Panc1 (cell line): ENCODE data around the gene CTTNBP2. TPM values are rescaled to one million over a fixed set of nuclear protein-coding genes. Genes with fewer than 3 reads are reported as not detected.

ENCODE experiments used
- ATAC-seq: fragments of 200-7000 bp; cut with Tn5 transposase; 2 replicates; pipeline ENCODE4 v1.9.1; 2020; ENCODE audit warnings: mild to moderate bottlenecking, moderate library complexity
- BruUV-seq: library from RNA; stranded (reverse); fragments of 400-500 nt; replicated peaks from 2 replicates; lab custom pipeline; 2021; lab: Mats Ljungman, UMichigan
- CTCF ChIA-PET: fragments of 300-600 bp; sonication (Branson Sonifier 250); formaldehyde crosslinking; loops from one replicate; lab custom pipeline; 2022; ENCODE audit warnings: antibody characterized with exemption; lab: Charles Lee
- POLR2A ChIA-PET: fragments of 300-600 bp; sonication (Branson Sonifier 250); formaldehyde crosslinking; loops from one replicate; lab custom pipeline; 2022; ENCODE audit warnings: antibody characterized with exemption; lab: Charles Lee
- DNase-seq: peaks from one replicate; pipeline ENCODE4 v3.0.0-alpha.2; 2010; ENCODE audit warnings: low read depth, low spot score
- H3K27ac ChIP-seq: 2 replicates; pipeline ENCODE4 v1.5.1; 2011; ENCODE audit warnings: mild to moderate bottlenecking, low read length, inconsistent platforms
- H3K27me3 ChIP-seq: fragments of 200-500 bp; sonication (Bioruptor generic); 2 replicates; pipeline ENCODE4 v1.6.0; 2014; ENCODE audit warnings: low read length, inconsistent platforms; ENCODE audit not compliant: control insufficient read depth, insufficient read depth
- H3K36me3 ChIP-seq: fragments of 200-500 bp; sonication (Bioruptor generic); 2 replicates; pipeline ENCODE4 v1.5.1; 2014; ENCODE audit warnings: inconsistent platforms, mild to moderate bottlenecking, low read length, moderate library complexity; ENCODE audit not compliant: control insufficient read depth, insufficient read depth
- H3K4me1 ChIP-seq: 2 replicates; pipeline ENCODE4 v1.5.1; 2011; ENCODE audit warnings: inconsistent platforms, mild to moderate bottlenecking, low read length, moderate library complexity; ENCODE audit not compliant: control insufficient read depth, insufficient read depth
- H3K4me3 ChIP-seq, 2 experiments: 2 replicates each; pipeline ENCODE4 v1.5.1; 2011 to 2012; ENCODE audit warnings: low read depth in 2 of 2, low read length in 2 of 2, mild to moderate bottlenecking in 2 of 2, inconsistent platforms in 1 of 2, moderate library complexity in 1 of 2
- H3K9me3 ChIP-seq: fragments of 200-500 bp; sonication (Bioruptor generic); 2 replicates; pipeline ENCODE4 v1.5.1; 2014; ENCODE audit warnings: low read depth, mild to moderate bottlenecking, inconsistent platforms, low read length, moderate library complexity; ENCODE audit not compliant: control insufficient read depth, insufficient read depth
- CTCF ChIP-seq: fragments of 450-650 bp; IDR thresholded peaks from 2 replicates; pipeline ENCODE4 v1.5.1; 2017; ENCODE audit warnings: mild to moderate bottlenecking
- POLR2AphosphoS5 ChIP-seq: IDR thresholded peaks from 2 replicates; pipeline ENCODE4 v1.6.1; 2012; ENCODE audit warnings: mild to moderate bottlenecking, low read depth, low read length, moderate library complexity
- SIN3A ChIP-seq: IDR thresholded peaks from 2 replicates; pipeline ENCODE4 v1.6.1; 2012; ENCODE audit warnings: low read depth, mild to moderate bottlenecking, low read length, moderate library complexity, borderline replicate concordance; ENCODE audit not compliant: insufficient read depth
- TCF7L2 ChIP-seq: IDR thresholded peaks from 2 replicates; pipeline ENCODE4 v1.6.1; 2011; ENCODE audit warnings: mild to moderate bottlenecking, low read depth, low read length, inconsistent platforms
- in situ Hi-C: cut with HindIII; loops from 2 replicates; pipeline ENCODE4 v1.10.0; 2016; ENCODE audit warnings: low sequenced_read_pairs, low pct_unique_long_range_greater_than_20kb
- intact Hi-C: fragments of 100-400 bp; cut with micrococcal nuclease; formaldehyde crosslinking; loops from one replicate; pipeline ENCODE4 v1.10.0; 2022; ENCODE audit not compliant: unreplicated experiment
- total RNA-seq: library from RNA; stranded (reverse); gene quantifications from one replicate; pipeline ENCODE4 v1.2.1, GENCODE V29; 2021; ENCODE audit not compliant: unreplicated experiment
- TF ChIP-seq, protein P1 (sequence below), 2 experiments: IDR thresholded peaks; 2 replicates each; pipeline ENCODE4 v1.6.1; 2011 to 2012; ENCODE audit warnings: low read depth in 2 of 2, control low read depth in 1 of 2, low read length in 1 of 2, mild to moderate bottlenecking in 1 of 2, moderate library complexity in 1 of 2; ENCODE audit not compliant: insufficient read depth in 1 of 2

CTTNBP2 gene
- total RNA-seq, 1 experiment from 2014 or later: 1.0 TPM

DNA sequence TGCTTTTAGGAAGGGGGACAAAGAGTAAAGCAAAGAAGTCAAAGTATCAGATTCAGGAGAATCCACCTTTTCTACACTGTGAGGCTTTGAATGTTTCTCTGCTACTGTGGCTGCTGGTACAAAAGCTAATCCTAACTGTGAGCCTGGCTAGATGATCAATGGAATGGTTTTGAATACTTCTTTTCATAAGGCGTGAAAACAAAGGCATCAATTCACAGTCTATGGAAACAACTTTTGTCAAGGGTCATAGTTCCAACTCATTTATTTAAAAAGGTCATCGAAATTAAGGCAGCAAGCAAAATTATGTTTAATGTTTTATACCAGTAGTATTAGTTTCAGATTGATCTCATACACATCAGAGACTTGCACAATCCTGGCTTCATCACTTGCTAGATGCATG is 118.1 kb downstream of the CTTNBP2 start:
- POLR2A ChIA-PET: no interaction called here

GRCh38 chr7:117751775-117752174 is 121.5 kb downstream of the CTTNBP2 start:
- ATAC-seq (no peak), DNase-seq (no peak)
- Histone ChIP-seq H3K9me3 (no peaks in the 10 kb centered on the region), H3K4me1 (no peaks in the 10 kb centered on the region), H3K4me3 (no peak overlapping the region), H3K36me3 (no peaks in the 10 kb centered on the region), H3K27me3 (no peaks in the 10 kb centered on the region), H3K27ac (no peak overlapping the region)
- no TSS peak for BruUV-seq
- TF ChIP-seq CTCF (no peak), SIN3A (no peak), TCF7L2 (no peak), POLR2AphosphoS5 (no peak)
- TF ChIP-seq, protein P1, sequence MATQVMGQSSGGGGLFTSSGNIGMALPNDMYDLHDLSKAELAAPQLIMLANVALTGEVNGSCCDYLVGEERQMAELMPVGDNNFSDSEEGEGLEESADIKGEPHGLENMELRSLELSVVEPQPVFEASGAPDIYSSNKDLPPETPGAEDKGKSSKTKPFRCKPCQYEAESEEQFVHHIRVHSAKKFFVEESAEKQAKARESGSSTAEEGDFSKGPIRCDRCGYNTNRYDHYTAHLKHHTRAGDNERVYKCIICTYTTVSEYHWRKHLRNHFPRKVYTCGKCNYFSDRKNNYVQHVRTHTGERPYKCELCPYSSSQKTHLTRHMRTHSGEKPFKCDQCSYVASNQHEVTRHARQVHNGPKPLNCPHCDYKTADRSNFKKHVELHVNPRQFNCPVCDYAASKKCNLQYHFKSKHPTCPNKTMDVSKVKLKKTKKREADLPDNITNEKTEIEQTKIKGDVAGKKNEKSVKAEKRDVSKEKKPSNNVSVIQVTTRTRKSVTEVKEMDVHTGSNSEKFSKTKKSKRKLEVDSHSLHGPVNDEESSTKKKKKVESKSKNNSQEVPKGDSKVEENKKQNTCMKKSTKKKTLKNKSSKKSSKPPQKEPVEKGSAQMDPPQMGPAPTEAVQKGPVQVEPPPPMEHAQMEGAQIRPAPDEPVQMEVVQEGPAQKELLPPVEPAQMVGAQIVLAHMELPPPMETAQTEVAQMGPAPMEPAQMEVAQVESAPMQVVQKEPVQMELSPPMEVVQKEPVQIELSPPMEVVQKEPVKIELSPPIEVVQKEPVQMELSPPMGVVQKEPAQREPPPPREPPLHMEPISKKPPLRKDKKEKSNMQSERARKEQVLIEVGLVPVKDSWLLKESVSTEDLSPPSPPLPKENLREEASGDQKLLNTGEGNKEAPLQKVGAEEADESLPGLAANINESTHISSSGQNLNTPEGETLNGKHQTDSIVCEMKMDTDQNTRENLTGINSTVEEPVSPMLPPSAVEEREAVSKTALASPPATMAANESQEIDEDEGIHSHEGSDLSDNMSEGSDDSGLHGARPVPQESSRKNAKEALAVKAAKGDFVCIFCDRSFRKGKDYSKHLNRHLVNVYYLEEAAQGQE (IDR thresholded peaks at IDR 0.05; ENCODE audit: insufficient read depth in 1 of 2, low read depth in 2 of 2, low read length in 1 of 2): no peak
- ChIA-PET POLR2A (no interaction called here), CTCF (no interaction called here)
- intact Hi-C loops: loop anchor here (2.0 to 10.0 kb wide), 2 partner anchors 353 to 403 kb away; no protein-coding TSS in a partner anchor
- in situ Hi-C loops: no loop called here

More for the DNA sequence above, 118.1 kb downstream of the CTTNBP2 start:
- Histone ChIP-seq H3K4me1 (no peaks in the 10 kb centered on the region), H3K36me3 (no peaks in the 10 kb centered on the region), H3K27ac (no peak overlapping the region), H3K9me3 (no peaks in the 10 kb centered on the region), H3K27me3 (no peaks in the 10 kb centered on the region), H3K4me3 (no peak overlapping the region)
- no peak for DNase-seq
- no peak for ATAC-seq
- CTCF ChIA-PET: no interaction called here
- in situ Hi-C loops (no loop called here), intact Hi-C loops (loop anchor here (10.0 kb wide), 1 partner anchor 400 kb away; no protein-coding TSS in a partner anchor)
- no peak for TF ChIP-seq CTCF
- no peak for TF ChIP-seq POLR2AphosphoS5
- BruUV-seq: no TSS peak
